Heart left ventricle (tissue), 16 donors: ENCODE measurements around the gene BRD1. TPM values are rescaled to one million over a fixed set of nuclear protein-coding genes. Genes with fewer than 3 reads are reported as not detected.

Source experiments
- ATAC-seq, 4 donors: fragments of 200-7000 bp; cut with Tn5 transposase; one replicate each; pipeline ENCODE4 v1.9.1; 2020 to 2022; ENCODE audit warnings: moderate library complexity in 4 of 4, mild to moderate bottlenecking in 3 of 4, moderate number of reproducible peaks in 1 of 4
- DNase-seq, 5 donors: peaks; one replicate each; pipeline ENCODE4 v3.0.0-alpha.2; 2020
- H3K27ac ChIP-seq, 12 donors: fragments of 200-600 bp; sonication (generic) in 4 of 12; one replicate each; pipeline versions ENCODE4 v1.5.0 to v1.8.0; 2016 to 2022; ENCODE audit warnings: mild to moderate bottlenecking in 2 of 12
- H3K27me3 ChIP-seq, 9 donors: fragments of 200-600 bp; sonication (generic) in 2 of 9; one replicate each; pipeline versions ENCODE4 v1.5.1 to v1.8.0; 2016 to 2022; ENCODE audit warnings: mild to moderate bottlenecking in 3 of 9
- H3K36me3 ChIP-seq, 9 donors: fragments of 200-600 bp; sonication (generic) in 2 of 9; one replicate each; pipeline versions ENCODE4 v1.5.0 to v1.8.0; 2018 to 2022; ENCODE audit warnings: mild to moderate bottlenecking in 2 of 9
- H3K4me1 ChIP-seq, 12 donors: fragments of 200-600 bp; sonication (generic) in 4 of 12; one replicate each; pipeline versions ENCODE4 v1.5.0 to v1.8.0; 2016 to 2022; ENCODE audit warnings: mild to moderate bottlenecking in 3 of 12
- H3K4me3 ChIP-seq, 12 donors: fragments of 200-600 bp; sonication (generic) in 4 of 12; one replicate each; pipeline versions ENCODE4 v1.5.0 to v1.8.0; 2017 to 2022; ENCODE audit warnings: mild to moderate bottlenecking in 9 of 12, moderate library complexity in 4 of 12
- H3K9me3 ChIP-seq, 12 donors: fragments of 200-600 bp; sonication (generic) in 4 of 12; one replicate each; pipeline versions ENCODE4 v1.5.0 to v1.8.0; 2016 to 2022; ENCODE audit warnings: mild to moderate bottlenecking in 1 of 12
- CTCF ChIP-seq, 12 donors: fragments of 200-600 bp; sonication (generic) in 4 of 12; IDR thresholded peaks; one replicate each; pipeline versions ENCODE4 v1.5.0 to v1.8.0; 2018 to 2022; ENCODE audit warnings: antibody characterized with exemption in 12 of 12, mild to moderate bottlenecking in 5 of 12
- POLR2A ChIP-seq, 2 donors: fragments of 450-650 bp; IDR thresholded peaks; one replicate each; pipeline ENCODE4 v1.6.1; 2017; ENCODE audit warnings: antibody characterized with exemption in 2 of 2, mild to moderate bottlenecking in 2 of 2, moderate library complexity in 2 of 2
- WGBS, 4 donors: extraction: QIAGEN DNeasy Blood & Tissue Kit in 2 of 4; methylation state at CpG; one replicate each; pipeline versions ENCODE4 v1.1.5 to v1.1.7; 2013 to 2018; 5-methylcytosine and 5-hydroxymethylcytosine counted together
- intact Hi-C, 10 donors: fragments of 100-400 bp; cut with DNase I; formaldehyde crosslinking; loops; one replicate each; pipeline versions ENCODE4 v1.11.1 to v1.14.2; 2022
- polyA plus RNA-seq, 2 donors: library from polyadenylated mRNA; stranded (reverse); fragments of 200-250 nt; gene quantifications; one replicate each; pipeline ENCODE4 v1.2.3, GENCODE V29; 2013
- total RNA-seq, 9 donors: library from RNA; depleted of rRNA in 2 of 9; stranded (reverse); fragments of >200 nt in 2 of 9; fragmentation: NEBNext Ultra II Directional in 3 of 9; extraction: Animal tissue kit (Norgen Biotek cat#: 25700) in 3 of 9; gene quantifications; one replicate each; pipeline versions ENCODE4 v1.1.0 to v1.2.4, GENCODE V29; 2016 to 2023
- donor health status: ischemic (EF 13 %, LVEDD 7.1; RV severe dilation, severe dysfunction).
- donor health status: healthy with polysubstance abuse.
- donor health status: DM: no; HTN: yes; CAD: no.
- donor health status: DM: no; HTN: no; CAD: no.
- donor health status: ischemic (EF 25% LVEDD 6.9; RV normal size, moderate dysfunction).
- donor health status: ischemic (EF 25% LVEDD 5.7; RV mildly dilated, moderate dysfunction).
- donor health status: healthy.
- donor health status: DM: yes; HTN: yes; CAD: no.
- donor health status: ischemic (EF 35%, LVEDD 5.7; RV mildly dilated, moderate dysfunction).
- donor health status: nonischemic (EF 11% LVEDD 7.7; RV severe dilation, severe dysfunction).
- donor health status: DM: yes; HTN: yes; CAD: no.
- donor health status: PGD.
- donor health status: ischemic (EF 29% LVEDD 5.4; RV normal size, mild dysfunction).
- donor health status: nonischemic (EF 23%, LVEDD 6.1; RV moderate dilation, normal function).

Gene BRD1
- total and polyA plus RNA-seq, 11 donors, result 12.0 to 27.0 (median 17.2) TPM

- 96 to 98% (median 97%) methylated on average over 18 of the region's 18 CpGs for WGBS, 4 donors
- H3K36me3 ChIP-seq, result peaks cover 0 to 7% (median 0%) of the 10 kb centered on the region in 9 donors
- DNase-seq (no peak), ATAC-seq (no peak)
- H3K27me3 ChIP-seq, result no peaks in the 10 kb centered on the region
- no peak overlapping the region for H3K4me3 ChIP-seq
- H3K9me3 ChIP-seq, result peaks cover 0 to 56% (median 26%) of the 10 kb centered on the region in 12 donors
- no peak overlapping the region for H3K27ac ChIP-seq
- intact Hi-C loops, result no loop called here
- TF ChIP-seq CTCF (IDR thresholded peaks at IDR 0.05) (no peak), POLR2A (IDR thresholded peaks at IDR 0.05) (no peak)
- H3K4me1 ChIP-seq, result peaks cover 0 to 4% (median 0%) of the 10 kb centered on the region in 12 donors
Measured at GRCh38 chr22:49867303-49868265, 39.9 kb upstream of the BRD1 start.

GRCh38 chr22:49866646-49867045 lies 39.0 kb upstream of the BRD1 start:
- Histone ChIP-seq H3K27me3 (no peaks in the 10 kb centered on the region), H3K27ac (no peak overlapping the region), H3K36me3 (peaks cover 0 to 7% (median 0%) of the 10 kb centered on the region in 9 donors), H3K4me3 (no peak overlapping the region), H3K4me1 (peaks cover 0 to 13% (median 0%) of the 10 kb centered on the region in 12 donors), H3K9me3 (peaks cover 0 to 56% (median 26%) of the 10 kb centered on the region in 12 donors)
- intact Hi-C loops, result no loop called here
- TF ChIP-seq CTCF (IDR thresholded peaks at IDR 0.05), result no peak
- TF ChIP-seq POLR2A (IDR thresholded peaks at IDR 0.05), result no peak
- no peak for DNase-seq
- ATAC-seq, result no peak
- 91 to 95% (median 91%) methylated on average over 8 of the region's 8 CpGs for WGBS, 4 donors

- H3K36me3 ChIP-seq, result peaks cover 0 to 7% (median 0%) of the 10 kb centered on the region in 9 donors
- no peak for DNase-seq
- peaks cover 0 to 18% (median 0%) of the 10 kb centered on the region in 12 donors for H3K4me1 ChIP-seq
- no peak for ATAC-seq
- WGBS, 4 donors, result 44 to 69% (median 47%) methylated on average over 2 of the region's 2 CpGs
- H3K27ac ChIP-seq, result no peak overlapping the region
- no peak overlapping the region for H3K4me3 ChIP-seq
- H3K9me3 ChIP-seq, result peaks cover 0 to 56% (median 26%) of the 10 kb centered on the region in 12 donors
- H3K27me3 ChIP-seq, result no peaks in the 10 kb centered on the region
- intact Hi-C loops, result no loop called here
- TF ChIP-seq CTCF (IDR thresholded peaks at IDR 0.05) (no peak), POLR2A (IDR thresholded peaks at IDR 0.05) (no peak)
Measured at GRCh38 chr22:49866134-49866533, 38.5 kb upstream of the BRD1 start.

GRCh38 chr22:49865156-49865555 lies 37.5 kb upstream of the BRD1 start:
- H3K27ac ChIP-seq, result no peak overlapping the region
- intact Hi-C loops, result no loop called here
- H3K36me3 ChIP-seq, result peaks cover 0 to 7% (median 0%) of the 10 kb centered on the region in 9 donors
- DNase-seq, result no peak
- WGBS, 4 donors, result 91 to 94% (median 92%) methylated on average over 17 of the region's 17 CpGs
- no peak for ATAC-seq
- no peaks in the 10 kb centered on the region for H3K27me3 ChIP-seq
- no peak overlapping the region for H3K4me3 ChIP-seq
- H3K4me1 ChIP-seq, result peaks cover 0 to 18% (median 0%) of the 10 kb centered on the region in 12 donors
- H3K9me3 ChIP-seq, result peaks cover 0 to 52% (median 26%) of the 10 kb centered on the region in 12 donors
- TF ChIP-seq CTCF (IDR thresholded peaks at IDR 0.05) (no peak), POLR2A (IDR thresholded peaks at IDR 0.05) (no peak)
